ENCODE measurements around the gene VWA2.

GRCh38 chr10:114285961-114286441, 46.9 kb downstream of the VWA2 start:
- TF ChIP-seq POLR2AphosphoS5 (IDR thresholded peaks at IDR 0.05; ENCODE audit: low read depth, low read length) (no peak), TEAD4 (IDR thresholded peaks at IDR 0.05; ENCODE audit: borderline replicate concordance, insufficient read depth) (no peak), CTCF (IDR thresholded peaks at IDR 0.05) (no peak), EP300 (IDR thresholded peaks at IDR 0.05; ENCODE audit: borderline replicate concordance in 1 of 2, low read depth in 1 of 2, low read length in 1 of 2) (no peak), ZBTB33 (IDR thresholded peaks at IDR 0.05; ENCODE audit: borderline replicate concordance, low read depth) (no peak), EZH2phosphoT487 (IDR thresholded peaks at IDR 0.05; ENCODE audit: borderline replicate concordance, low read depth) (no peak), NFIC (IDR thresholded peaks at IDR 0.05; ENCODE audit: borderline replicate concordance) (no peak), SIN3A (IDR thresholded peaks at IDR 0.05; ENCODE audit: borderline replicate concordance, low read depth, low read length) (no peak), TCF12 (IDR thresholded peaks at IDR 0.05) (no peak), RAD21 (IDR thresholded peaks at IDR 0.05; ENCODE audit: low read length) (no peak)

All from SK-N-SH (cell line).